ENCODE data around the gene ZDHHC8. TPM values are rescaled to one million over a fixed set of nuclear protein-coding genes. Genes with fewer than 3 reads are reported as not detected.

ZDHHC8 gene
- total and polyA plus RNA-seq, 2 donors (not counting 1 experiment from before 2014, with no cell fraction given): 94.4 to 96.9 TPM

DNA sequence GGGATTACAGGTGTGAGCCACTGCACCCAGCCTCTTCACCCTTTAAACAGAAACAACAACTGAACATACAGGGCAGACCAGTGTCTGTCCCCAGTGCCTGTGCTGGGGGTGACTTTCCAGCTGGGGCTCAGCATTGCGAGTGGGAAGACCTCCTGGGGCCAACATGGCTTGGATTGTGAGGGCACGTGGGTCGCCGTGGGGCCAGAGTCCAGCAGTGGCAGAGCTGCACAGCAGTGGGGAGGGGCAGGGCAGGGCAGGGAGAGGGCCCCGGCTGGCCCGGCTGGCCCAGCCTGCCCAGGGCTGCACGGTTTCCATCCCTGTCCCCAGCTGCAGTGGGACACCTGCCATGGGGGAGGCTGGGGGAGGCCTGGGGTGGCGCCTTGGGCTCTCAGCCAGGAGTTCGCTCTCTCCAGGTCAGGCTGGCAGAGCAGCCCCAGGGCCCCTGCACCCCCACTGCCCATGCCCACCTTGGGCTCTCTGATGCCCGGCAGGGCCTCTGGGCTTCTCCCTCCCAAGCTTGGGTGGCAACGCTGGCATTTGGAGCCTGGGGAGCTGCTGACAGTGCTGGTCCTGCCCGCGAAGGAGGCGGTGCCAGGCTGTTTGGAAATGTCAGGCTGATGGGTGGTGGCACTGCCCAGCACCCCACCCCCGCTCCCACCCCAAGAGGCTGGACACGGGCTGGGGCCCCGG lies 49.7 kb downstream of the ZDHHC8 start:
- Histone ChIP-seq H3K4me3 (ENCODE audit: control extremely low read depth in 1 of 5, extremely low read depth in 1 of 5, insufficient read depth in 1 of 5, low read depth in 2 of 5, low read length in 4 of 5) (no peak overlapping the region), H3K36me3 (replicated peaks in 1 of 2; ENCODE audit: control extremely low read depth in 1 of 2, control insufficient read depth in 1 of 2, extremely low read depth in 1 of 2, insufficient read depth in 2 of 2, low read length in 1 of 2) (no peaks in the 10 kb centered on the region), H3K4me1 (ENCODE audit: control insufficient read depth in 2 of 2, insufficient read depth in 2 of 2, low read length in 2 of 2) (no peaks in the 10 kb centered on the region), H3K4me2 (replicated peaks; ENCODE audit: low read depth, low read length, poor library complexity, severe bottlenecking) (no peak overlapping the region), H3K27me3 (replicated peaks in 1 of 4; ENCODE audit: control extremely low read depth in 1 of 4, control insufficient read depth in 3 of 4, insufficient read depth in 4 of 4, low read length in 3 of 4) (no peaks in the 10 kb centered on the region), H3K79me2 (ENCODE audit: control insufficient read depth, insufficient read depth, low read length) (no peaks in the 10 kb centered on the region), H3K9ac (ENCODE audit: low read length) (no peak overlapping the region), H2AFZ (ENCODE audit: insufficient read depth, low read depth, low read length, poor library complexity, severe bottlenecking) (no peak overlapping the region), H4K20me1 (ENCODE audit: control insufficient read depth, insufficient read depth, low read length, poor library complexity, severe bottlenecking) (no peaks in the 10 kb centered on the region), H3K27ac (ENCODE audit: low read length in 2 of 2) (no peak overlapping the region), H3K9me3 (ENCODE audit: control extremely low read depth in 1 of 3, control insufficient read depth in 2 of 3, insufficient read depth in 1 of 3, low read length in 2 of 3) (no peaks in the 10 kb centered on the region)
- ChIA-PET POLR2A (no interaction called here), CTCF (no interaction called here)
- no peaks in the 10 kb centered on the region for H3K9me3 Mint-ChIP-seq (ENCODE audit: insufficient read depth)
- H3K27ac Mint-ChIP-seq: no peak overlapping the region
- H3K4me3 Mint-ChIP-seq: no peak overlapping the region
- DNase-seq (no peak), ATAC-seq (ENCODE audit: low read depth) (no peak)
- TF ChIP-seq, protein P1, sequence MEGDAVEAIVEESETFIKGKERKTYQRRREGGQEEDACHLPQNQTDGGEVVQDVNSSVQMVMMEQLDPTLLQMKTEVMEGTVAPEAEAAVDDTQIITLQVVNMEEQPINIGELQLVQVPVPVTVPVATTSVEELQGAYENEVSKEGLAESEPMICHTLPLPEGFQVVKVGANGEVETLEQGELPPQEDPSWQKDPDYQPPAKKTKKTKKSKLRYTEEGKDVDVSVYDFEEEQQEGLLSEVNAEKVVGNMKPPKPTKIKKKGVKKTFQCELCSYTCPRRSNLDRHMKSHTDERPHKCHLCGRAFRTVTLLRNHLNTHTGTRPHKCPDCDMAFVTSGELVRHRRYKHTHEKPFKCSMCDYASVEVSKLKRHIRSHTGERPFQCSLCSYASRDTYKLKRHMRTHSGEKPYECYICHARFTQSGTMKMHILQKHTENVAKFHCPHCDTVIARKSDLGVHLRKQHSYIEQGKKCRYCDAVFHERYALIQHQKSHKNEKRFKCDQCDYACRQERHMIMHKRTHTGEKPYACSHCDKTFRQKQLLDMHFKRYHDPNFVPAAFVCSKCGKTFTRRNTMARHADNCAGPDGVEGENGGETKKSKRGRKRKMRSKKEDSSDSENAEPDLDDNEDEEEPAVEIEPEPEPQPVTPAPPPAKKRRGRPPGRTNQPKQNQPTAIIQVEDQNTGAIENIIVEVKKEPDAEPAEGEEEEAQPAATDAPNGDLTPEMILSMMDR (IDR thresholded peaks at IDR 0.05): no peak
- TF ChIP-seq EZH2 (IDR thresholded peaks at IDR 0.05; ENCODE audit: borderline replicate concordance, insufficient read depth, low read depth, low read length, poor library complexity, severe bottlenecking): no peak
- intact Hi-C loops (cut with micrococcal nuclease): no loop called here
- no peaks in the 10 kb centered on the region for H3K4me1 Mint-ChIP-seq
- H3K27me3 Mint-ChIP-seq: no peaks in the 10 kb centered on the region
- 88% methylated on average over 10 of the region's 17 CpGs for WGBS (ENCODE audit: insufficient coverage)

DNA sequence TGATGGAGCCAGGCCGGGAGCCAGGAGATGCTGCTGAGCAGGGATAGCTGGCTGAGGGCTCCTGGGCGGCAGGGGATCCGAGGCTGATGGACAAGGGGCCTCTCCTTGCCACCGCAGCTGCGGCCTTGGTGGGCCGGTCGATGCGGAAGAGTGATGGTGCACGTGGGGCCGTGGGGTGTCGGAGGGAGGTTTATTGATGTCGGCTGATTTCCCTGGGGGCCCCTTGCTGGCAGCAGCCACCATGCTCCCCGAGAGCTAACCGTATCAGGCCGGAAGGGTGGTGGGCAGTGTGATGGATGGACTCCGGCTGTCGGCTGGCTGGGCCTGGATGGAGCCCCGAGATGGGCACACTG lies 50.3 kb downstream of the ZDHHC8 start:
- no peak overlapping the region for H3K4me2 ChIP-seq (replicated peaks; ENCODE audit: low read depth, low read length, poor library complexity, severe bottlenecking)
- no peak overlapping the region for H3K4me3 Mint-ChIP-seq
- intact Hi-C loops (cut with micrococcal nuclease): no loop called here
- H3K36me3 ChIP-seq (replicated peaks in 1 of 2; ENCODE audit: control extremely low read depth in 1 of 2, control insufficient read depth in 1 of 2, extremely low read depth in 1 of 2, insufficient read depth in 2 of 2, low read length in 1 of 2): no peaks in the 10 kb centered on the region
- POLR2A ChIA-PET: no interaction called here
- H3K9me3 ChIP-seq (ENCODE audit: control extremely low read depth in 1 of 3, control insufficient read depth in 2 of 3, insufficient read depth in 1 of 3, low read length in 2 of 3): no peaks in the 10 kb centered on the region
- no peaks in the 10 kb centered on the region for H3K27me3 ChIP-seq (replicated peaks in 1 of 4; ENCODE audit: control extremely low read depth in 1 of 4, control insufficient read depth in 3 of 4, insufficient read depth in 4 of 4, low read length in 3 of 4)
- no peaks in the 10 kb centered on the region for H3K79me2 ChIP-seq (ENCODE audit: control insufficient read depth, insufficient read depth, low read length)
- 87% methylated on average over 18 of the region's 18 CpGs for WGBS (ENCODE audit: insufficient coverage)
- H3K27ac ChIP-seq (ENCODE audit: low read length in 2 of 2): no peak overlapping the region
- no peak overlapping the region for H3K9ac ChIP-seq (ENCODE audit: low read length)
- no peaks in the 10 kb centered on the region for H3K27me3 Mint-ChIP-seq
- H3K27ac Mint-ChIP-seq: no peak overlapping the region
- H3K4me3 ChIP-seq (ENCODE audit: control extremely low read depth in 1 of 5, extremely low read depth in 1 of 5, insufficient read depth in 1 of 5, low read depth in 2 of 5, low read length in 4 of 5): no peak overlapping the region
- no peaks in the 10 kb centered on the region for H4K20me1 ChIP-seq (ENCODE audit: control insufficient read depth, insufficient read depth, low read length, poor library complexity, severe bottlenecking)
- CTCF ChIA-PET: no interaction called here
- H3K4me1 Mint-ChIP-seq: no peaks in the 10 kb centered on the region
- no peaks in the 10 kb centered on the region for H3K4me1 ChIP-seq (ENCODE audit: control insufficient read depth in 2 of 2, insufficient read depth in 2 of 2, low read length in 2 of 2)
- DNase-seq (no peak), ATAC-seq (ENCODE audit: low read depth) (no peak)
- H2AFZ ChIP-seq (ENCODE audit: insufficient read depth, low read depth, low read length, poor library complexity, severe bottlenecking): no peak overlapping the region
- no peaks in the 10 kb centered on the region for H3K9me3 Mint-ChIP-seq (ENCODE audit: insufficient read depth)
- TF ChIP-seq, protein P1 (IDR thresholded peaks at IDR 0.05): no peak
- no peak for TF ChIP-seq EZH2 (IDR thresholded peaks at IDR 0.05; ENCODE audit: borderline replicate concordance, insufficient read depth, low read depth, low read length, poor library complexity, severe bottlenecking)

Data from B cell (primary cell).